ENCODE results near the gene ZBTB11.
"Not testable (repeated sequence)": the region's sequence is repeated elsewhere in the genome, so short reads cannot be mapped to it uniquely, and the experiment has no call there.

ZBTB11 gene

GRCh38 chr3:101709126-101709525 is 32.2 kb upstream of the ZBTB11 start:
- TF ChIP-seq CTCF (IDR thresholded peaks at IDR 0.05; ENCODE audit: low read length) (no peak), EZH2 (IDR thresholded peaks at IDR 0.05; ENCODE audit: borderline replicate concordance, low read length) (no peak)
- H4K20me1 ChIP-seq (ENCODE audit: insufficient read depth, low read length): no peaks in the 10 kb centered on the region
- H3K9me3 ChIP-seq (ENCODE audit: low read length): no peaks in the 10 kb centered on the region
- no peak overlapping the region for H2AFZ ChIP-seq (ENCODE audit: low read length)
- H3K9me2 ChIP-seq (ENCODE audit: low read depth, low read length): no peaks in the 10 kb centered on the region
- no peaks in the 10 kb centered on the region for H3K36me3 ChIP-seq (ENCODE audit: insufficient read depth, low read length)
- no peaks in the 10 kb centered on the region for H3K79me2 ChIP-seq (ENCODE audit: insufficient read depth, low read length)
- H3F3A ChIP-seq (ENCODE audit: insufficient read depth, low read length): no peaks in the 10 kb centered on the region; the same call in 1 of the 2 replicates
- H3K9ac ChIP-seq (ENCODE audit: low read length): no peak overlapping the region
- H3K4me2 ChIP-seq (ENCODE audit: low read length): no peak overlapping the region
- H3K27me3 ChIP-seq (ENCODE audit: insufficient read depth, low read length): no peaks in the 10 kb centered on the region
- H3K4me1 ChIP-seq (ENCODE audit: insufficient read depth, low read length, severe bottlenecking): peaks cover 8% of the 10 kb centered on the region
- no peak overlapping the region for H3K27ac ChIP-seq (ENCODE audit: low read depth, low read length, poor library complexity, severe bottlenecking)
- no peak overlapping the region for H3K4me3 ChIP-seq (ENCODE audit: low read depth, low read length, poor library complexity, severe bottlenecking)

- H4K20me1 ChIP-seq (ENCODE audit: insufficient read depth, low read length); H3K9me3 ChIP-seq (ENCODE audit: low read length); H3K27me3 ChIP-seq (ENCODE audit: insufficient read depth, low read length); H2AFZ ChIP-seq (ENCODE audit: low read length); H3K4me3 ChIP-seq (ENCODE audit: low read depth, low read length, poor library complexity, severe bottlenecking); H3F3A ChIP-seq (ENCODE audit: insufficient read depth, low read length); H3K4me2 ChIP-seq (ENCODE audit: low read length); H3K36me3 ChIP-seq (ENCODE audit: insufficient read depth, low read length); H3K9me2 ChIP-seq (ENCODE audit: low read depth, low read length); H3K27ac ChIP-seq (ENCODE audit: low read depth, low read length, poor library complexity, severe bottlenecking); H3K9ac ChIP-seq (ENCODE audit: low read length); H3K79me2 ChIP-seq (ENCODE audit: insufficient read depth, low read length): not testable (repeated sequence)
- H3K4me1 ChIP-seq (ENCODE audit: insufficient read depth, low read length, severe bottlenecking): peaks cover 23% of the 10 kb centered on the region
Observed at GRCh38 chr3:101704639-101705038, 27.7 kb upstream of the ZBTB11 start.

- H3K79me2 ChIP-seq (ENCODE audit: insufficient read depth, low read length): no peaks in the 10 kb centered on the region
- H3K27me3 ChIP-seq (ENCODE audit: insufficient read depth, low read length): no peaks in the 10 kb centered on the region
- no peaks in the 10 kb centered on the region for H3F3A ChIP-seq (ENCODE audit: insufficient read depth, low read length)
- H3K9me2 ChIP-seq (ENCODE audit: low read depth, low read length): no peaks in the 10 kb centered on the region
- no peaks in the 10 kb centered on the region for H3K36me3 ChIP-seq (ENCODE audit: insufficient read depth, low read length)
- no peaks in the 10 kb centered on the region for H3K9me3 ChIP-seq (ENCODE audit: low read length)
- no peak for TF ChIP-seq CTCF (IDR thresholded peaks at IDR 0.05; ENCODE audit: low read length)
- H3K9ac ChIP-seq (ENCODE audit: low read length): no peak overlapping the region
- no peak overlapping the region for H3K4me3 ChIP-seq (ENCODE audit: low read depth, low read length, poor library complexity, severe bottlenecking)
- H3K4me1 ChIP-seq (ENCODE audit: insufficient read depth, low read length, severe bottlenecking): peaks cover 15% of the 10 kb centered on the region
- no peak overlapping the region for H3K4me2 ChIP-seq (ENCODE audit: low read length)
- no peak overlapping the region for H3K27ac ChIP-seq (ENCODE audit: low read depth, low read length, poor library complexity, severe bottlenecking)
- no peak overlapping the region for H2AFZ ChIP-seq (ENCODE audit: low read length)
- no peaks in the 10 kb centered on the region for H4K20me1 ChIP-seq (ENCODE audit: insufficient read depth, low read length)
Observed at GRCh38 chr3:101703169-101703568, 26.2 kb upstream of the ZBTB11 start.

GRCh38 chr3:101702726-101703125 is 25.8 kb upstream of the ZBTB11 start:
- H3K9me2 ChIP-seq (ENCODE audit: low read depth, low read length): no peaks in the 10 kb centered on the region

More at GRCh38 chr3:101702726-101703125, 25.8 kb upstream of the ZBTB11 start:
- Histone ChIP-seq H3K4me3 (ENCODE audit: low read depth, low read length, poor library complexity, severe bottlenecking) (no peak overlapping the region), H3F3A (ENCODE audit: insufficient read depth, low read length) (no peaks in the 10 kb centered on the region), H3K27me3 (ENCODE audit: insufficient read depth, low read length) (no peaks in the 10 kb centered on the region), H3K36me3 (ENCODE audit: insufficient read depth, low read length) (no peaks in the 10 kb centered on the region), H3K9me3 (ENCODE audit: low read length) (no peaks in the 10 kb centered on the region), H2AFZ (ENCODE audit: low read length) (no peak overlapping the region), H3K9ac (ENCODE audit: low read length) (no peak overlapping the region), H3K4me2 (ENCODE audit: low read length) (no peak overlapping the region), H3K27ac (ENCODE audit: low read depth, low read length, poor library complexity, severe bottlenecking) (no peak overlapping the region), H3K79me2 (ENCODE audit: insufficient read depth, low read length) (no peaks in the 10 kb centered on the region), H4K20me1 (ENCODE audit: insufficient read depth, low read length) (no peaks in the 10 kb centered on the region), H3K4me1 (ENCODE audit: insufficient read depth, low read length, severe bottlenecking) (peaks cover 15% of the 10 kb centered on the region)
- TF ChIP-seq EZH2 (IDR thresholded peaks at IDR 0.05; ENCODE audit: borderline replicate concordance, low read length) (no peak), CTCF (IDR thresholded peaks at IDR 0.05; ENCODE audit: low read length) (no peak)

Data from OCI-LY1 (cell line).